Activated T-helper 17 cell treated with anti-CD3 and anti-CD28 coated beads, Interleukin-2, amount 50 U/mL, for 72 hours (primary cell): Measurements from ENCODE around the gene RNASE2. TPM values are rescaled to one million over a fixed set of nuclear protein-coding genes. Genes with fewer than 3 reads are reported as not detected.

Experiments used
- ATAC-seq: fragments of 150-1000 bp; cut with Tn5 transposase; replicated peaks from 2 replicates; pipeline ENCODE4 v1.10.0; 2021; ENCODE audit warnings: mild to moderate bottlenecking, moderate library complexity
- H3K27ac Mint-ChIP-seq: one replicate; pipeline ENCODE4 v1.8.0; 2022; ENCODE audit warnings: mixed read lengths
- H3K27me3 Mint-ChIP-seq: one replicate; pipeline ENCODE4 v1.8.0; 2022; ENCODE audit warnings: mixed read lengths
- H3K36me3 Mint-ChIP-seq: one replicate; pipeline ENCODE4 v1.8.0; 2022; ENCODE audit warnings: low read depth, mild to moderate bottlenecking, mixed read lengths
- H3K4me1 Mint-ChIP-seq: one replicate; pipeline ENCODE4 v1.8.0; 2022; ENCODE audit warnings: mixed read lengths
- H3K4me3 Mint-ChIP-seq: one replicate; pipeline ENCODE4 v1.8.0; 2022; ENCODE audit warnings: mild to moderate bottlenecking, mixed read lengths
- H3K9me3 Mint-ChIP-seq: one replicate; pipeline ENCODE4 v1.8.0; 2022; ENCODE audit warnings: mixed read lengths
- total RNA-seq, 2 donors: library from RNA; stranded (reverse); gene quantifications; one replicate each; pipeline ENCODE4 v1.2.3, GENCODE V29; 2022

Gene RNASE2
- total RNA-seq, 2 donors from 2014 or later = not detected

- H3K27me3 Mint-ChIP-seq = no peaks in the 10 kb centered on the region
- no peak overlapping the region for H3K27ac Mint-ChIP-seq
- peaks cover 62% of the 10 kb centered on the region for H3K36me3 Mint-ChIP-seq
- H3K4me3 Mint-ChIP-seq = no peak overlapping the region
- peaks cover 1% of the 10 kb centered on the region for H3K4me1 Mint-ChIP-seq
- no peaks in the 10 kb centered on the region for H3K9me3 Mint-ChIP-seq
- ATAC-seq = no peak
Measured at GRCh38 chr14:20997115-20997514, 41.8 kb downstream of the RNASE2 start.

DNA sequence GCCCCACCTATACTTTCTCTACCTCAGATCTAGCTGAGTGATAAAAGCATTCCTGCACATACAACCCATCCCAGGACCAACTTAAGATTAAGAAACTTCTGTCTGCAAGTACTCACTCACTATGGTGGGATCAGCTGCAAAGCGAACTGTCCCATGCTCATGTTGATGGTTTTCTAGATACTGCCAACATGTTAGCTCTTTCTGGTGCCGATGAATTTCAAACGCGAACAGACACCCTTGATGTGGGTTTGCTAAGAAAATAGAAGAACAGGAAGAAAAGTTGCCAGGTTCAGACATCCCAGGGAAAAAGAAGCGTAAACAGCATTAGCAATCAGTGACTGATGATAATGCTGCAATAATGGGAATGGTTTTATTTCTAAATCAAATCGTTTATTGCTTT is 42.3 kb downstream of the RNASE2 start:
- Mint-ChIP-seq H3K27me3 (no peaks in the 10 kb centered on the region), H3K4me1 (no peaks in the 10 kb centered on the region), H3K27ac (no peak overlapping the region), H3K9me3 (no peaks in the 10 kb centered on the region), H3K4me3 (no peak overlapping the region), H3K36me3 (peaks cover 57% of the 10 kb centered on the region)
- ATAC-seq = no peak

DNA sequence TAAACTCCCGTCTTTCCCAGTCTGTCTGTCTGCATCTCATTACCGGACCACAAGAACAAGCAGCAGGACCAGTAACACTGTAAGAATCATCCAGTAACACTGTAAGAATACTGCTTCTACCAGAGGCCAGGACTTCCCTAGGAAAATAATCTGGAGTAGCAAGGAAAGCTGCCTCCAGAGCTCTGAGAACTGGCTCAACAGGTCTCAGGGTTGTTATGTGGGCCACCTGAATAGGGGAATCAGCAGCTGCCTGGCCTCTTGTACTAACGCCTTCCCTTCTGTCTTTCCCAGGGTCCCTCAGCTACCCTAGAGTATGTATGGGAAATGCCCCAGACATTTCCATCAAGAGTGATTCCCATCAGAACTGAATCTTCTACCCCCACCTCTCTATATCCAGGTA is 42.9 kb downstream of the RNASE2 start:
- H3K4me3 Mint-ChIP-seq = no peak overlapping the region
- H3K27me3 Mint-ChIP-seq = no peaks in the 10 kb centered on the region
- H3K36me3 Mint-ChIP-seq = peaks cover 52% of the 10 kb centered on the region
- H3K27ac Mint-ChIP-seq = peak overlapping the region; percentile 28
- no peaks in the 10 kb centered on the region for H3K9me3 Mint-ChIP-seq
- no peaks in the 10 kb centered on the region for H3K4me1 Mint-ChIP-seq
- no peak for ATAC-seq

- Mint-ChIP-seq H3K27me3 (no peaks in the 10 kb centered on the region), H3K27ac (peak within 1 kb of the TSS; percentile 28), H3K4me3 (no peak within 1 kb of the TSS), H3K9me3 (no peaks in the 10 kb centered on the region), H3K4me1 (no peaks in the 10 kb centered on the region), H3K36me3 (peaks cover 45% of the 10 kb centered on the region)
- ATAC-seq = no peak
Measured at GRCh38 chr14:20998674-20999366, 43.5 kb downstream of the RNASE2 start, which contains the start of gene SLC39A2. Gene SLC39A2 (plus strand): TSS chr14:20999293. CDS start chr14:20999447, 154 bp downstream.

- Mint-ChIP-seq H3K4me1 (no peaks in the 10 kb centered on the region), H3K9me3 (no peaks in the 10 kb centered on the region), H3K36me3 (peaks cover 37% of the 10 kb centered on the region), H3K27me3 (no peaks in the 10 kb centered on the region), H3K4me3 (no peak overlapping the region), H3K27ac (no peak overlapping the region)
- ATAC-seq = no peak
Measured at GRCh38 chr14:20999591-20999990, 44.3 kb downstream of the RNASE2 start.

DNA sequence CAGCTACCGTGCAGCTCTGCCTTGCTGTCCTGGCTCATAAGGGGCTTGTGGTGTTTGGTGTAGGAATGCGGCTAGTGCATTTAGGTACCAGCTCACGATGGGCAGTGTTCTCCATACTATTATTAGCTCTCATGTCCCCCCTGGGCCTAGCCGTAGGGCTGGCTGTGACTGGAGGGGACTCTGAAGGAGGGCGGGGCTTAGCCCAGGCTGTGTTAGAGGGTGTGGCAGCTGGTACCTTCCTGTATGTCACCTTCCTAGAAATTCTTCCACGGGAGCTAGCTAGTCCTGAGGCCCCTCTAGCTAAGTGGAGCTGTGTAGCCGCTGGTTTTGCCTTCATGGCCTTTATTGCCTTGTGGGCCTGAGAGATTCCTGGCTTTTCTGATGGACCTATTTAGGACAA is 45.9 kb downstream of the RNASE2 start:
- Mint-ChIP-seq H3K9me3 (no peaks in the 10 kb centered on the region), H3K4me1 (no peaks in the 10 kb centered on the region), H3K27ac (no peak overlapping the region), H3K4me3 (no peak overlapping the region), H3K27me3 (no peaks in the 10 kb centered on the region), H3K36me3 (peaks cover 21% of the 10 kb centered on the region)
- no peak for ATAC-seq

DNA sequence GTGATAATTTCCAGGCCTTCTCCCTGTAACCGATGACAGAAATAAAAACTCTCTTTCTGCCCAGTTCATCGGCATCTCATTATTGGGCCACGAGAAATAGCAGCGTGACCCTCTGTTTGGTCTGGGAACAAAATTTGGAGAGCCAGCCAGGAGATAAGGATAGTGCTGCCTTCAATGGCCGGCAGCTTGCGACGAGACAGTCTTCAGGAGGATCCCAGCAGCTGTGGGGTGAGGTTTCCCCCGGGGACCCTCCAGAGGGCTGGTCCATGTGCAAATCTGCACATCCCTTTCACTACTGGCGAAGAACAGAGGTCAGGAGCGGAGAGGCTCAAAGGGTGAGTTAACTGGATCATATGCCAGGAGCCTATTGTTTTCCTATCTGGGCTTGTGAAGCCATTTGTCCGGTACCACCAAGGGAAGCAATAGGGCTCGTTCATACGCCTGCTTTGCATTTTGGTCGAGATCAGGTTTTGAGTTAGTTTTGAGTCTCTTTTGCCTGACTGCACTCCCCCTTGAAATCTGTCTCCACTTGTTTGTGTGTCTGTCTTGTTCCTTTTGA is 48.6 kb downstream of the RNASE2 start:
- H3K9me3 Mint-ChIP-seq = no peaks in the 10 kb centered on the region
- no peaks in the 10 kb centered on the region for H3K4me1 Mint-ChIP-seq
- no peak overlapping the region for H3K27ac Mint-ChIP-seq
- H3K4me3 Mint-ChIP-seq = no peak overlapping the region
- no peaks in the 10 kb centered on the region for H3K36me3 Mint-ChIP-seq
- H3K27me3 Mint-ChIP-seq = no peaks in the 10 kb centered on the region
- no peak for ATAC-seq

Other genes starting within 250 kb of the RNASE2 start
- not detected for gene EDDM3A, start 209.6 kb upstream of the RNASE2 start, total RNA-seq
- not detected for gene EDDM3B, start 187.1 kb upstream of the RNASE2 start, total RNA-seq
- gene RNASE6, start 174.2 kb upstream of the RNASE2 start, total RNA-seq = 1 to 10 TPM; 2.2 to 5.6 TPM
- gene RNASE1, start 152.6 kb upstream of the RNASE2 start, total RNA-seq = under 1 TPM in 1 of 2 donors, not detected in 1; 0.56 TPM
- not detected for gene RNASE3, start 64.1 kb upstream of the RNASE2 start, total RNA-seq
- gene METTL17, start 34.5 kb downstream of the RNASE2 start, total RNA-seq = 100 to 1,000 TPM in 1 of 2 donors, 10 to 100 TPM in 1; 83.2 to 102 TPM
- under 1 TPM; 0.24 to 0.30 TPM for gene SLC39A2, start 43.8 kb downstream of the RNASE2 start, total RNA-seq
- 1 to 10 TPM; 4.1 to 5.4 TPM for gene NDRG2, start 69.6 kb downstream of the RNASE2 start, total RNA-seq
- not detected for gene TPPP2, start 74.7 kb downstream of the RNASE2 start, total RNA-seq
- gene RNASE13, start 79.3 kb downstream of the RNASE2 start, total RNA-seq = not detected
- not detected for gene RNASE7, start 86.9 kb downstream of the RNASE2 start, total RNA-seq
- not detected for gene RNASE8, start 102.3 kb downstream of the RNASE2 start, total RNA-seq
- gene ARHGEF40, start 114.8 kb downstream of the RNASE2 start, total RNA-seq = under 1 TPM in 1 of 2 donors, not detected in 1; 0.26 TPM
- gene ZNF219, start 143.2 kb downstream of the RNASE2 start, total RNA-seq = 10 to 100 TPM in 1 of 2 donors, 1 to 10 TPM in 1; 9.6 to 18.3 TPM
- not detected for gene TMEM253, start 145.6 kb downstream of the RNASE2 start, total RNA-seq
- gene OR5AU1, start 200.6 kb downstream of the RNASE2 start, total RNA-seq = not detected